H1 (cell line): ENCODE results near the gene TMTC2. TPM values are rescaled to one million over a fixed set of nuclear protein-coding genes. Genes with fewer than 3 reads are reported as not detected.

Source experiments
- CTCF ChIA-PET: fragments of 300-600 bp; sonication (Branson Sonifier 250); formaldehyde crosslinking; loops from one replicate; lab custom pipeline; 2021; ENCODE audit not compliant: partially characterized antibody; lab: Charles Lee
- POLR2A ChIA-PET: fragments of 300-600 bp; sonication (Branson Sonifier 250); formaldehyde crosslinking; loops from one replicate; lab custom pipeline; 2021; ENCODE audit warnings: inconsistent platforms; ENCODE audit not compliant: partially characterized antibody; lab: Charles Lee
- DNase-seq, 2 experiments: peaks; one replicate each; pipeline versions ENCODE4 v3.0.0 to v3.0.0-alpha.2; 2010 to 2022; ENCODE audit warnings: low spot score in 2 of 2, low read depth in 1 of 2, mixed read lengths in 1 of 2
- FAIRE-seq: peaks from 2 replicates; lab custom pipeline; 2011; peaks lifted over from hg19 to GRCh38; lab: Jason Lieb, UNC
- H2AFZ ChIP-seq: 2 replicates; pipeline ENCODE4 v1.8.1; 2012; ENCODE audit warnings: low read length, inconsistent platforms
- H2AK5ac ChIP-seq: 2 replicates; pipeline ENCODE4 v1.6.1; 2013; ENCODE audit warnings: low read depth, low read length
- H2BK120ac ChIP-seq: replicated peaks from 2 replicates; pipeline ENCODE3; 2013; ENCODE audit warnings: low read depth, low read length, inconsistent platforms
- H2BK12ac ChIP-seq: 2 replicates; pipeline ENCODE4 v1.6.1; 2013; ENCODE audit warnings: low read depth, low read length
- H2BK15ac ChIP-seq: 2 replicates; pipeline ENCODE4 v1.6.1; 2013; ENCODE audit warnings: low read length
- H2BK20ac ChIP-seq: 2 replicates; pipeline ENCODE4 v1.6.1; 2013; ENCODE audit warnings: low read length
- H2BK5ac ChIP-seq: 2 replicates; pipeline ENCODE4 v1.6.1; 2013; ENCODE audit warnings: low read depth, low read length
- H3K14ac ChIP-seq: 2 replicates; pipeline ENCODE4 v1.6.1; 2013; ENCODE audit warnings: inconsistent platforms; ENCODE audit not compliant: insufficient read length
- H3K18ac ChIP-seq: 2 replicates; pipeline ENCODE4 v1.6.1; 2013; ENCODE audit warnings: low read length; ENCODE audit errors: extremely low read depth
- H3K23ac ChIP-seq: 2 replicates; pipeline ENCODE4 v1.6.1; 2013; ENCODE audit warnings: inconsistent platforms; ENCODE audit not compliant: insufficient read length
- H3K23me2 ChIP-seq: 2 replicates; pipeline ENCODE4 v1.6.1; 2013; ENCODE audit warnings: low read depth, low read length
- H3K27ac ChIP-seq: 2 replicates; pipeline ENCODE4 v1.6.1; 2011; ENCODE audit warnings: low read depth, low read length, inconsistent platforms
- H3K27me3 ChIP-seq, 4 experiments: replicated peaks in 1 of 4; 1 replicate in 1 of 4; 2 replicates in 3 of 4; pipeline versions ENCODE4 v1.6.1 to v1.8.1; 2011 to 2013; ENCODE audit warnings: low read length in 3 of 4, mild to moderate bottlenecking in 3 of 4, inconsistent platforms in 2 of 4, mixed read lengths in 2 of 4, moderate library complexity in 1 of 4; ENCODE audit not compliant: control insufficient read depth in 3 of 4, insufficient read depth in 3 of 4; ENCODE audit errors: extremely low read depth in 1 of 4
- H3K36me3 ChIP-seq, 4 experiments: 2 replicates each; pipeline versions ENCODE4 v1.6.1 to v1.8.1; 2011 to 2013; ENCODE audit warnings: mild to moderate bottlenecking in 4 of 4, low read length in 3 of 4, moderate library complexity in 2 of 4, control low read depth in 1 of 4, inconsistent platforms in 1 of 4; ENCODE audit not compliant: insufficient read depth in 4 of 4, control insufficient read depth in 2 of 4
- H3K4ac ChIP-seq: replicated peaks from 2 replicates; pipeline ENCODE3; 2013; ENCODE audit warnings: low read length, low read depth, mixed read lengths, inconsistent platforms; ENCODE audit not compliant: insufficient read length
- H3K4me1 ChIP-seq, 4 experiments: replicated peaks in 1 of 4; 1 replicate in 1 of 4; 2 replicates in 3 of 4; pipeline versions ENCODE4 v1.6.1 to v1.8.1; 2011 to 2013; ENCODE audit warnings: low read length in 3 of 4, inconsistent platforms in 2 of 4, mixed read lengths in 1 of 4; ENCODE audit not compliant: insufficient read depth in 4 of 4, control insufficient read depth in 3 of 4
- H3K4me2 ChIP-seq, 2 experiments: 2 replicates each; pipeline versions ENCODE4 v1.6.1 to v1.8.1; 2011 to 2013; ENCODE audit warnings: low read depth in 2 of 2, low read length in 2 of 2, control low read depth in 1 of 2, inconsistent platforms in 1 of 2, mild to moderate bottlenecking in 1 of 2; ENCODE audit not compliant: insufficient read depth in 1 of 2
- H3K4me3 ChIP-seq, 4 experiments: fragments of 200-600, 300-600 bp in 1 of 4; sonication (generic), shearing (Covaris generic), sonication (Bioruptor Twin) in 1 of 4; 2 replicates each; pipeline versions ENCODE4 v1.5.1 to v1.8.1; 2011 to 2016; ENCODE audit warnings: low read length in 4 of 4, low read depth in 3 of 4, control low read depth in 2 of 4, inconsistent platforms in 2 of 4, mild to moderate bottlenecking in 2 of 4, mixed read lengths in 1 of 4, moderate library complexity in 1 of 4; ENCODE audit not compliant: insufficient read depth in 2 of 4; ENCODE audit errors: extremely low read depth in 1 of 4
- H3K56ac ChIP-seq: replicated peaks from 2 replicates; pipeline ENCODE3; 2013; ENCODE audit warnings: low read depth, mild to moderate bottlenecking, mixed read lengths, low read length, inconsistent platforms; ENCODE audit not compliant: insufficient read length
- H3K79me1 ChIP-seq: 2 replicates; pipeline ENCODE4 v1.6.1; 2013; ENCODE audit warnings: low read depth, low read length, control low read depth
- H3K79me2 ChIP-seq, 2 experiments: 2 replicates each; pipeline versions ENCODE4 v1.6.1 to v1.8.1; 2012 to 2013; ENCODE audit warnings: low read length in 2 of 2, mild to moderate bottlenecking in 2 of 2, inconsistent platforms in 1 of 2; ENCODE audit not compliant: insufficient read depth in 2 of 2, control insufficient read depth in 1 of 2
- H3K9ac ChIP-seq, 4 experiments: replicated peaks in 1 of 4; 1 replicate in 1 of 4; 2 replicates in 3 of 4; pipeline versions ENCODE4 v1.6.1 to v1.8.1; 2011 to 2013; ENCODE audit warnings: low read depth in 3 of 4, low read length in 3 of 4, control low read depth in 2 of 4, mild to moderate bottlenecking in 2 of 4, moderate library complexity in 2 of 4, inconsistent platforms in 1 of 4; ENCODE audit errors: extremely low read depth in 1 of 4
- H3K9me3 ChIP-seq, 2 experiments: 2 replicates each; pipeline versions ENCODE4 v1.6.1 to v1.8.1; 2012 to 2013; ENCODE audit warnings: mild to moderate bottlenecking in 2 of 2, moderate library complexity in 2 of 2, control low read depth in 1 of 2, inconsistent platforms in 1 of 2, low read depth in 1 of 2, low read length in 1 of 2, mixed read lengths in 1 of 2; ENCODE audit not compliant: insufficient read depth in 2 of 2
- H4K20me1 ChIP-seq, 2 experiments: replicated peaks in 1 of 2; 2 replicates each; pipeline versions ENCODE3 to v1.8.1; 2011 to 2013; ENCODE audit warnings: inconsistent platforms in 2 of 2, low read length in 2 of 2, mild to moderate bottlenecking in 1 of 2; ENCODE audit not compliant: insufficient read depth in 2 of 2, control insufficient read depth in 1 of 2
- H4K5ac ChIP-seq: 2 replicates; pipeline ENCODE4 v1.6.1; 2013; ENCODE audit warnings: low read length, low read depth, mixed read lengths, inconsistent platforms; ENCODE audit not compliant: insufficient read length
- H4K8ac ChIP-seq: 2 replicates; pipeline ENCODE4 v1.8.0; 2013; ENCODE audit warnings: mild to moderate bottlenecking, moderate library complexity, low read length, inconsistent platforms; ENCODE audit not compliant: insufficient read depth; ENCODE audit errors: extremely low read depth
- H4K91ac ChIP-seq: replicated peaks from 2 replicates; pipeline ENCODE3; 2013; ENCODE audit warnings: low read length, mixed read lengths, inconsistent platforms; ENCODE audit not compliant: insufficient read length
- BACH1 ChIP-seq: IDR thresholded peaks from 2 replicates; pipeline ENCODE4 v1.6.1; 2012; ENCODE audit warnings: low read length, improper control_type of control experiment
- BRCA1 ChIP-seq: IDR thresholded peaks from 2 replicates; pipeline ENCODE4 v1.6.1; 2012; ENCODE audit warnings: low read depth, low read length, improper control_type of control experiment
- HDAC6 ChIP-seq: IDR thresholded peaks from one replicate; pipeline ENCODE4 v1.7.1; 2012; ENCODE audit warnings: low read depth, mild to moderate bottlenecking, inconsistent platforms, low read length, moderate library complexity
- MAX ChIP-seq: IDR thresholded peaks from 2 replicates; pipeline ENCODE4 v1.6.1; 2012; ENCODE audit warnings: inconsistent platforms
- RXRA ChIP-seq: IDR thresholded peaks from 2 replicates; pipeline ENCODE4 v1.6.1; 2011; ENCODE audit warnings: low read depth, mild to moderate bottlenecking, low read length, moderate library complexity; ENCODE audit not compliant: insufficient read depth
- SIX5 ChIP-seq: IDR thresholded peaks from 2 replicates; pipeline ENCODE4 v1.6.1; 2011; ENCODE audit warnings: mild to moderate bottlenecking, low read depth, low read length
- TCF12 ChIP-seq: IDR thresholded peaks from 2 replicates; pipeline ENCODE4 v1.6.1; 2011; ENCODE audit warnings: low read depth, mild to moderate bottlenecking, low read length
- WGBS, 2 experiments: shearing (Covaris generic) in 1 of 2; methylation state at CpG; one replicate each; pipeline versions ENCODE4 v1.1.6 to v1.1.7; 2013 to 2015; ENCODE audit warnings: low lambda C conversion rate in 2 of 2, mixed read lengths in 2 of 2, inconsistent platforms in 1 of 2, low coverage in 1 of 2, missing lambda C conversion rate in 1 of 2; ENCODE audit not compliant: insufficient replicate concordance in 2 of 2, insufficient coverage in 1 of 2, insufficient read length in 1 of 2; ENCODE audit errors: extremely low coverage in 1 of 2, missing lambda C conversion rate in 1 of 2; 5-methylcytosine and 5-hydroxymethylcytosine counted together
- polyA plus RNA-seq, 7 experiments: library from polyadenylated mRNA; depleted of rRNA in 3 of 7; stranded (reverse) in 5 of 7; unstranded in 2 of 7; fragments of >200 nt in 5 of 7; fragments of 200-250 nt in 2 of 7; gene quantifications; 1 replicate in 5 of 7; 2 replicates in 1 of 7; 4 replicates in 1 of 7; pipeline versions ENCODE4 v1.2.1 to v1.2.3, GENCODE V29; 2011 to 2013; ENCODE audit warnings: missing spikeins in 2 of 7, mixed read lengths in 2 of 7
- total RNA-seq: library from RNA; stranded (reverse); fragmentation: NEBNext Ultra II Directional; extraction: Animal tissue kit (Norgen Biotek cat#: 25700); gene quantifications from 2 replicates; pipeline ENCODE4 v1.2.1, GENCODE V29; 2021
- TF ChIP-seq, protein P1 (sequence below), 3 experiments: IDR thresholded peaks; 1 replicate in 2 of 3; 2 replicates in 1 of 3; pipeline versions ENCODE4 v1.5.1 to v1.6.1; 2011; ENCODE audit warnings: low read length in 3 of 3, mild to moderate bottlenecking in 3 of 3, inconsistent platforms in 2 of 3, low read depth in 1 of 3, moderate library complexity in 1 of 3; ENCODE audit not compliant: insufficient read depth in 1 of 3; ENCODE audit errors: control extremely low read depth in 1 of 3

TMTC2 gene
- total and polyA plus RNA-seq, 2 of the 8 experiments (the other 6 are each of a cell fraction or from before 2014, with no cell fraction given): 2.3 to 3.9 TPM

DNA sequence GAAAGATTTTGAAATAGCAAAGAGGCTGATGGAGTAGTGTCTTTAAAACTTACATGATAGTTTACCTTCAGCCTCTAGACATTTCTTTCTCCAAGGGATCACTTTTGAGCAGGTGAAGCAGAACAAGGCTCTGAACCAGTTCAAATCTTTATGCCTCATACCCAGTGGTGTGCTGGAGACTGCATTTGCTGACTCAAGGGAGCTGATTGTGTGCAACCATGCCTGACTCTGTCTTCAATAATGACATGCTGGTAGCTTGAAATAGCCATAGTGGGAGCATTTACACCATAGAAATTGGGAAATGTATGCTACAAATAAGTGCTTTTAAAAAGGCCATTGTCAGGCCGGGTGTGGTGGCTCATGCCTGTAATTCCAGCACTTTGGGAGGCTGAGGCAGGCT lies 482.0 kb downstream of the TMTC2 start:
- 85% methylated on average over 1 of the region's 1 CpG; no CpG with 5 or more reads in 1 of the 2 experiments for WGBS, 2 experiments
- no peak overlapping the region for H4K91ac ChIP-seq
- no peak overlapping the region for H4K8ac ChIP-seq
- no peak overlapping the region for H2AK5ac ChIP-seq
- H3K23ac ChIP-seq: no peak overlapping the region
- H3K23me2 ChIP-seq: no peaks in the 10 kb centered on the region
- no peak overlapping the region for H2BK120ac ChIP-seq
- no peak overlapping the region for H2BK15ac ChIP-seq
- no peaks in the 10 kb centered on the region; a peak in 1 of 8 replicates for H3K36me3 ChIP-seq
- H3K4me3 ChIP-seq: no peak overlapping the region
- no peak overlapping the region for H2BK12ac ChIP-seq
- H2BK20ac ChIP-seq: no peak overlapping the region
- no peak overlapping the region for H3K4me2 ChIP-seq
- H2BK5ac ChIP-seq: no peak overlapping the region
- no peak overlapping the region for H3K18ac ChIP-seq
- H3K56ac ChIP-seq: no peak overlapping the region
- peaks cover 0 to 5% (median 0%) of the 10 kb centered on the region in 4 experiments; a peak in 2 of 7 replicates for H3K4me1 ChIP-seq
- H2AFZ ChIP-seq: no peak overlapping the region
- H3K79me1 ChIP-seq: no peaks in the 10 kb centered on the region
- H4K5ac ChIP-seq: no peak overlapping the region
- no peak overlapping the region for H3K27ac ChIP-seq
- no peak overlapping the region for H3K4ac ChIP-seq
- H3K27me3 ChIP-seq: no peaks in the 10 kb centered on the region
- no peak for FAIRE-seq
- ChIA-PET CTCF (interaction anchor here (0.7 to 1.4 kb wide), 2 partner anchors 9 to 483 kb away, joined by 3 read pairs; no protein-coding TSS in a partner anchor), POLR2A (no interaction called here)
- H3K79me2 ChIP-seq: no peaks in the 10 kb centered on the region
- no peak overlapping the region for H3K9ac ChIP-seq
- H3K14ac ChIP-seq: no peak overlapping the region
- no peak for TF ChIP-seq BRCA1
- no peak for TF ChIP-seq MAX
- no peak for TF ChIP-seq RXRA
- TF ChIP-seq SIX5: no peak
- TF ChIP-seq TCF12: no peak
- no peak for TF ChIP-seq HDAC6
- TF ChIP-seq BACH1: no peak
- TF ChIP-seq, protein P1, sequence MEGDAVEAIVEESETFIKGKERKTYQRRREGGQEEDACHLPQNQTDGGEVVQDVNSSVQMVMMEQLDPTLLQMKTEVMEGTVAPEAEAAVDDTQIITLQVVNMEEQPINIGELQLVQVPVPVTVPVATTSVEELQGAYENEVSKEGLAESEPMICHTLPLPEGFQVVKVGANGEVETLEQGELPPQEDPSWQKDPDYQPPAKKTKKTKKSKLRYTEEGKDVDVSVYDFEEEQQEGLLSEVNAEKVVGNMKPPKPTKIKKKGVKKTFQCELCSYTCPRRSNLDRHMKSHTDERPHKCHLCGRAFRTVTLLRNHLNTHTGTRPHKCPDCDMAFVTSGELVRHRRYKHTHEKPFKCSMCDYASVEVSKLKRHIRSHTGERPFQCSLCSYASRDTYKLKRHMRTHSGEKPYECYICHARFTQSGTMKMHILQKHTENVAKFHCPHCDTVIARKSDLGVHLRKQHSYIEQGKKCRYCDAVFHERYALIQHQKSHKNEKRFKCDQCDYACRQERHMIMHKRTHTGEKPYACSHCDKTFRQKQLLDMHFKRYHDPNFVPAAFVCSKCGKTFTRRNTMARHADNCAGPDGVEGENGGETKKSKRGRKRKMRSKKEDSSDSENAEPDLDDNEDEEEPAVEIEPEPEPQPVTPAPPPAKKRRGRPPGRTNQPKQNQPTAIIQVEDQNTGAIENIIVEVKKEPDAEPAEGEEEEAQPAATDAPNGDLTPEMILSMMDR (IDR thresholded peaks at IDR 0.05; ENCODE audit: control extremely low read depth in 1 of 3, insufficient read depth in 1 of 3, low read depth in 1 of 3, low read length in 3 of 3): no peak
- DNase-seq: no peak
- no peaks in the 10 kb centered on the region for H3K9me3 ChIP-seq
- no peaks in the 10 kb centered on the region for H4K20me1 ChIP-seq
